Measurements from ENCODE around the gene TP53I3. TPM values are rescaled to one million over a fixed set of nuclear protein-coding genes. Genes with fewer than 3 reads are reported as not detected.

The TP53I3 gene
- total RNA-seq, 2 experiments from 2014 or later, result 0.38 to 0.82 TPM

DNA sequence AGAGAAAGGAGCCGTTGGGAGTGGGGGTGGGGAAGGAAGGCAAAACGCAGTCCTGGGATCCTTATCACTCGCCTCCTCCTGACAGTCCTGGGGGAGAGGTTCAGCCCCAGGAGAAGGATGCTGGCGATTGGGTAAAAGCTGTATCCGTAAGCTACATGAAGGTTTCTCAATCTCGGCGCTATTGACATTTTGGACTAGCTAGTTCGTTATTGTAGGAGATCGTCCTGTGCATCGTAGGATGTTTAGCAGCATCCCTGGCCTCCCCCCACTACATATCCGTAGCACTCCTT is 511 bp upstream of the TP53I3 start:
- no TSS peak for BruUV-seq (replicated peaks)
- no peaks in the 10 kb centered on the region for H3K9me3 ChIP-seq (ENCODE audit: low read length)
- H3K4me3 ChIP-seq (ENCODE audit: low read depth, low read length, poor library complexity, severe bottlenecking), result peak overlapping the region; percentile 67
- POLR2A ChIA-PET, result interaction anchor here (0.6 kb wide), 1 partner anchor 196 kb away, joined by 3 read pairs; no protein-coding TSS in a partner anchor
- peak overlapping the region; percentile 83; the same call in 1 of the 2 replicates for H2AFZ ChIP-seq (ENCODE audit: low read length)
- H3K9me2 ChIP-seq (ENCODE audit: insufficient read depth, low read length), result no peaks in the 10 kb centered on the region
- no peak overlapping the region for H3K27ac ChIP-seq (ENCODE audit: low read depth, low read length, poor library complexity, severe bottlenecking)
- H3K4me2 ChIP-seq (ENCODE audit: low read length), result peak overlapping the region; percentile 80
- no peaks in the 10 kb centered on the region for H3K36me3 ChIP-seq (ENCODE audit: insufficient read depth, low read length)
- TF ChIP-seq, protein P1, sequence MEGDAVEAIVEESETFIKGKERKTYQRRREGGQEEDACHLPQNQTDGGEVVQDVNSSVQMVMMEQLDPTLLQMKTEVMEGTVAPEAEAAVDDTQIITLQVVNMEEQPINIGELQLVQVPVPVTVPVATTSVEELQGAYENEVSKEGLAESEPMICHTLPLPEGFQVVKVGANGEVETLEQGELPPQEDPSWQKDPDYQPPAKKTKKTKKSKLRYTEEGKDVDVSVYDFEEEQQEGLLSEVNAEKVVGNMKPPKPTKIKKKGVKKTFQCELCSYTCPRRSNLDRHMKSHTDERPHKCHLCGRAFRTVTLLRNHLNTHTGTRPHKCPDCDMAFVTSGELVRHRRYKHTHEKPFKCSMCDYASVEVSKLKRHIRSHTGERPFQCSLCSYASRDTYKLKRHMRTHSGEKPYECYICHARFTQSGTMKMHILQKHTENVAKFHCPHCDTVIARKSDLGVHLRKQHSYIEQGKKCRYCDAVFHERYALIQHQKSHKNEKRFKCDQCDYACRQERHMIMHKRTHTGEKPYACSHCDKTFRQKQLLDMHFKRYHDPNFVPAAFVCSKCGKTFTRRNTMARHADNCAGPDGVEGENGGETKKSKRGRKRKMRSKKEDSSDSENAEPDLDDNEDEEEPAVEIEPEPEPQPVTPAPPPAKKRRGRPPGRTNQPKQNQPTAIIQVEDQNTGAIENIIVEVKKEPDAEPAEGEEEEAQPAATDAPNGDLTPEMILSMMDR (conservative IDR thresholded peaks at IDR 0.05; ENCODE audit: low read length), result no peak
- no peak for TF ChIP-seq EZH2phosphoT487 (IDR thresholded peaks at IDR 0.05; ENCODE audit: borderline replicate concordance, low read depth, low read length)
- no peaks in the 10 kb centered on the region for H4K20me1 ChIP-seq (ENCODE audit: insufficient read depth, low read length)
- no peaks in the 10 kb centered on the region for H3K79me2 ChIP-seq (ENCODE audit: insufficient read depth, low read depth, low read length)
- intact Hi-C loops (cut with micrococcal nuclease; ENCODE audit: unreplicated experiment), result loop anchor here (2.0 kb wide), 5 partner anchors 58 to 298 kb away; partner anchors contain the start of gene ATAD2B
- no peak for DNase-seq (ENCODE audit: low spot score)
- CTCF ChIA-PET (ENCODE audit: unreplicated experiment), result interaction anchor here (1.4 kb wide), 1 partner anchor 9 kb away, joined by 8 read pairs; the partner anchor contains the start of gene SF3B6
- peaks cover 15% of the 10 kb centered on the region for H3K4me1 ChIP-seq (ENCODE audit: insufficient read depth, low read length, poor library complexity, severe bottlenecking)

DNA sequence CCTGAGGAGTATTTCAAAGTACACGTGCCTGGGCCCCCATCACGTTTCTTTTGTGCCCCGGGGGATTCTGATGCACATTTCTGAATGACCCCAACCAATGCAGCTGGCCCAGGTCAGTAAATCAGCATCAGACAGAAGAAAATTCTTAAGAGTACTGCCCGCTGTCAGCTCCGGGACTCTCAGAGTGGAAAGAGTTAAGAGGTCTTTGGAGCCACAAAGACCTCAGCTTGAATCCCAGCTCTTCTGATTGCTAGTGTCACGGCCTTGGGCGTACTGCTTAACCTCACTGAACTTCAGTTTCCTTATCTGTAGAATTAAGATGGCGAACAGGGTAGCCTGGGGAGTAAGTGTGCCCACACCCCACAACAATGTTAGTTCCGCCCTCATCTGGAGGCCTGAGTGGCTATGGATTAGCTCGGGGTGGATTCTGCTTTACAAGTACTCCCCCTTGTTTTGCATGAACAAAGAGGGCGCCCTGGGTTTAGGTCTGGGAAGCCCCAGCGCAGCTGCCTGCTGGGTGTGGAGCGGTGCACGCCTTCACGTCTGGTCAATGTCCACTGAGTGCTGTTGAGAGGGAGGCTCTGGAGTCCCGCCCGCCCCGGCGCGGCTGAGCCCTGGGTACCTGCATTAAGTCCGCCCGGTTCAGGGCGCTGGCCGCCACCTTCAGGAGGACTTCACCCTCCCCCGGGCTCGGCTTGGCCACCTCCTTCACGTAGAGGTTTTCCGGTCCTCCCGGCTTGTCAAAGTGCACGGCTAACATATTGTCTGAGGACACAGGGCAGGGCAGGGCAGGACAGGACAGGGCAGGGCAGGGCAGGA is 858 bp downstream of the TP53I3 start:
- DNase-seq (ENCODE audit: low spot score), result peak; percentile 85
- no peaks in the 10 kb centered on the region for H3K36me3 ChIP-seq (ENCODE audit: insufficient read depth, low read length)
- no peaks in the 10 kb centered on the region for H3K9me2 ChIP-seq (ENCODE audit: insufficient read depth, low read length)
- no peaks in the 10 kb centered on the region for H4K20me1 ChIP-seq (ENCODE audit: insufficient read depth, low read length)
- ChIA-PET CTCF (ENCODE audit: unreplicated experiment) (interaction anchor here (0.8 to 1.4 kb wide), 2 partner anchors 8 to 159 kb away, joined by 3 to 8 read pairs; partner anchors contain the start of gene SF3B6), POLR2A (interaction anchor here (0.5 to 2.2 kb wide), 3 partner anchors 157 to 567 kb away, joined by 3 to 13 read pairs (median 3); partner anchors contain the start of gene ATAD2B)
- peak overlapping the region; percentile 80 for H3K4me2 ChIP-seq (ENCODE audit: low read length)
- H3K4me3 ChIP-seq (ENCODE audit: low read depth, low read length, poor library complexity, severe bottlenecking), result peak overlapping the region; percentile 67
- peak overlapping the region; percentile 31 for H3K27ac ChIP-seq (ENCODE audit: low read depth, low read length, poor library complexity, severe bottlenecking)
- no TSS peak for BruUV-seq (replicated peaks)
- TF ChIP-seq, protein P1 (conservative IDR thresholded peaks at IDR 0.05; ENCODE audit: low read length), result no peak
- TF ChIP-seq EZH2phosphoT487 (IDR thresholded peaks at IDR 0.05; ENCODE audit: borderline replicate concordance, low read depth, low read length), result no peak
- no peaks in the 10 kb centered on the region for H3K9me3 ChIP-seq (ENCODE audit: low read length)
- H3K4me1 ChIP-seq (ENCODE audit: insufficient read depth, low read length, poor library complexity, severe bottlenecking), result peaks cover 15% of the 10 kb centered on the region
- H3K79me2 ChIP-seq (ENCODE audit: insufficient read depth, low read depth, low read length), result no peaks in the 10 kb centered on the region
- intact Hi-C loops (cut with micrococcal nuclease; ENCODE audit: unreplicated experiment), result loop anchor here (2.0 kb wide), 5 partner anchors 57 to 299 kb away; partner anchors contain the start of gene ATAD2B
- H2AFZ ChIP-seq (ENCODE audit: low read length), result peak overlapping the region; percentile 83; the same call in 1 of the 2 replicates
